Stimulated activated naive CD4-positive, alpha-beta T cell treated with Interleukin-2 at 50 U/mL for 16 hours (primary cell): ENCODE measurements around the gene CD81.

Experiments
- DNase-seq: peaks from one replicate; lab custom pipeline; 2025; lab: John Stamatoyannopoulos, UW

CD81 gene

GRCh38 chr11:2439820-2440219 lies 62.7 kb downstream of the CD81 start:
- DNase-seq, result no peak

DNA sequence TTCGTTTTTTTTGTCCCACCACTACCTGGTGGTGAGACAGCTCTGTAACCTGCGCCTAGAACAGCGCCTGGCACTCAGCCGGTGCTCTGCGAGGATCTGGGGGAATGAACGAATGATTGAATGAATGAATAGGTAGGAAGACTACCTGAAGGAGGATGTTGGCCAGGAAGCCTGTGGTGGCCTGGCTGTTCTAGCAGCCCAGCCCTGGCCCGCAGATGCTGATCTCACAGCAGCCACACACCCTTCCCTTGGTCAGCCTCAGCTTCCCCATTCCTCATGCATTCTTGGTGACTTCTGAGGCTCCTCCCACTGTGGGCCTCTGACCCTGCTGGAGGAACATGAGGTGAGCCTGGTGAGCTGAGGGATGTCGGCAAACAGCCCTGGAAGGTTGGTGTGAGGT lies 63.5 kb downstream of the CD81 start:
- DNase-seq, result no peak

GRCh38 chr11:2441171-2441570 lies 64.1 kb downstream of the CD81 start:
- no peak for DNase-seq

GRCh38 chr11:2442589-2442988 lies 65.5 kb downstream of the CD81 start:
- no peak for DNase-seq

- DNase-seq, result no peak
Measured at GRCh38 chr11:2443406-2443805, 66.3 kb downstream of the CD81 start.

GRCh38 chr11:2443881-2444820 lies 67.0 kb downstream of the CD81 start, which contains the start of gene TRPM5:
Gene TRPM5, minus strand, starts transcription at chr11:2444514. Its CDS starts 21,478 bp downstream, at chr11:2423036.
- DNase-seq, result peak; percentile 70

- DNase-seq, result peak; percentile 65
Measured at GRCh38 chr11:2444821-2445745, 68.0 kb downstream of the CD81 start, which contains the start of gene KCNQ1. Gene KCNQ1, plus strand, starts transcription at chr11:2445008. Its CDS starts 91 bp downstream, at chr11:2445099.

DNA sequence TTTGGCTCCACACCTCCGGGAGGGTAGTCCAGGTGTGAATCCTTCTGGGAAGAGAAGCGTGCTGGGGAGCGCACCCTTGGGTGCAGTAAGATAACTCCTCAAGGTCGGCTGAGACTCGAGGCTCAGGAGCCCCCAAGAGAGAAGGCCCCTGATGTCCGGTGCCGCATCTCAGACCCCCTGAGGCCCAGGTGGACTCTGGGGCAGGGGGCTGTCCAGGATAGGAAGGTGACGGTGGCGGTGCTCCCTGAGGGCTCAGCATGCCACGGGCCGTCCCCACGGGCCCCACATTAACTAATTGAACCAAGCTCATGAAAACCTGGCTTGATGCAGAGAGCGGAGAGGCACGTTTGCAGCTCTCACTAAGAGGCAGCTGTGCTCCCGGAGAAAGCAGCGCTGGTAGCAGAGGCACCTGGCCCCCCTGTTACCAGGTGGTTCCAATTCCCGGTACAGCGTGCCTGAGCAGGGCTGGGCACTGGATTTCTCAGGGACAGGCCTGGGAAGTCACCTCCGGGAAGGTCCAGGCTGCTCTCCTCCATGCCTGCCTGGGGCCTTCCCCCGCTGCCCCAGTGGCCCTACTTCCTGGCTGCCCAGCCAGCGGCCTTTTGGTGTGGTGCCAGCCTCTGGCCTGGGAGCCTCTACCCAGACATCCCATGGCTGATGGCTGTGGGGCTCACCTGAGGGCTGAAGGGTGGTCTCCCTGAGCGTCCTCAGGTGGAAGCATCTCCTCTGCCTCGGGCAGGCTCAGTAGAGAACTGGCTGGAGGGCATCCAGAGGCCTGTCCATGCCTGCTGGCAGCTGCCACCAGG lies 68.8 kb downstream of the CD81 start:
- no peak for DNase-seq

GRCh38 chr11:2446590-2447252 lies 69.6 kb downstream of the CD81 start:
- DNase-seq, result no peak
